Measurements from ENCODE around the gene PSD2.

DNA sequence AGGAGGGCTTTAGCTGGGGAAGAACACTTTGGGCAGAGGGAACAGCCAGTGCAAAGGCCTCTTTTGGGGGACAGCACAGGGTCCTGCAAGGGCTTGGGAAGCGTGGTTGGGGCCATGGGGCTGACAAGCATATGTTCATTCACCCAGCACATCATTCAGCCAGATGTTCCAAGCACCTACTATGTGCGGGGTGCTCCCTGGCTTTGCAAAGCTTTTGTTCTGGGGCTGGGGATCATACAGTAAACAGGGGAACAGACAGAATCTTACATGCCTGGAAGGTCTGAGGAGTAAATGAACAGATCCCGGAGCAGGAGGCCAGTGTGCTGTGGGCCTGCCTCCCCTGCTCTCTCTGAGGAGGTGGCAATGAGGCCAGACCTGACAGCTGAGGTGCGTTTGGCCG is 16.7 kb downstream of the PSD2 start:
- TF ChIP-seq, protein P1, sequence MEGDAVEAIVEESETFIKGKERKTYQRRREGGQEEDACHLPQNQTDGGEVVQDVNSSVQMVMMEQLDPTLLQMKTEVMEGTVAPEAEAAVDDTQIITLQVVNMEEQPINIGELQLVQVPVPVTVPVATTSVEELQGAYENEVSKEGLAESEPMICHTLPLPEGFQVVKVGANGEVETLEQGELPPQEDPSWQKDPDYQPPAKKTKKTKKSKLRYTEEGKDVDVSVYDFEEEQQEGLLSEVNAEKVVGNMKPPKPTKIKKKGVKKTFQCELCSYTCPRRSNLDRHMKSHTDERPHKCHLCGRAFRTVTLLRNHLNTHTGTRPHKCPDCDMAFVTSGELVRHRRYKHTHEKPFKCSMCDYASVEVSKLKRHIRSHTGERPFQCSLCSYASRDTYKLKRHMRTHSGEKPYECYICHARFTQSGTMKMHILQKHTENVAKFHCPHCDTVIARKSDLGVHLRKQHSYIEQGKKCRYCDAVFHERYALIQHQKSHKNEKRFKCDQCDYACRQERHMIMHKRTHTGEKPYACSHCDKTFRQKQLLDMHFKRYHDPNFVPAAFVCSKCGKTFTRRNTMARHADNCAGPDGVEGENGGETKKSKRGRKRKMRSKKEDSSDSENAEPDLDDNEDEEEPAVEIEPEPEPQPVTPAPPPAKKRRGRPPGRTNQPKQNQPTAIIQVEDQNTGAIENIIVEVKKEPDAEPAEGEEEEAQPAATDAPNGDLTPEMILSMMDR (IDR thresholded peaks at IDR 0.05), result no peak
- no peak for TF ChIP-seq POLR2AphosphoS5 (IDR thresholded peaks at IDR 0.05)

Measured in transverse colon (tissue), 4 donors.